SK-N-SH treated with all-trans-retinoic acid at 6 μM for 48 hours (cell line): ENCODE results near the gene ULBP1.

Experiments used
- ARNTL ChIP-seq: fragments of 450-650 bp; formaldehyde crosslinking; IDR thresholded peaks from 2 replicates; pipeline ENCODE4 v1.5.0; 2020; ENCODE audit warnings: low read depth, mild to moderate bottlenecking, moderate library complexity, borderline replicate concordance
- OSR1 ChIP-seq: fragments of 250-450 bp; sonication (Bioruptor Pico); IDR thresholded peaks from 2 replicates; pipeline ENCODE4 v1.8.0; 2022; ENCODE audit warnings: moderate library complexity, mild to moderate bottlenecking, inconsistent platforms
- ZFP3 ChIP-seq: fragments of 250-450 bp; sonication (Bioruptor Pico); IDR thresholded peaks from 2 replicates; pipeline ENCODE4 v1.5.0; 2020; ENCODE audit warnings: mild to moderate bottlenecking, moderate library complexity
- TF ChIP-seq, protein P1 (sequence below): fragments of 250-450 bp; sonication (Bioruptor Pico); IDR thresholded peaks from 2 replicates; pipeline ENCODE4 v1.8.0; 2020; ENCODE audit warnings: mild to moderate bottlenecking, moderate library complexity, borderline replicate concordance
- TF ChIP-seq, protein P2 (sequence below): fragments of 250-450 bp; sonication (Bioruptor Pico); IDR thresholded peaks from 2 replicates; pipeline ENCODE4 v1.5.1; 2020; ENCODE audit warnings: low read depth, mild to moderate bottlenecking, moderate library complexity

DNA sequence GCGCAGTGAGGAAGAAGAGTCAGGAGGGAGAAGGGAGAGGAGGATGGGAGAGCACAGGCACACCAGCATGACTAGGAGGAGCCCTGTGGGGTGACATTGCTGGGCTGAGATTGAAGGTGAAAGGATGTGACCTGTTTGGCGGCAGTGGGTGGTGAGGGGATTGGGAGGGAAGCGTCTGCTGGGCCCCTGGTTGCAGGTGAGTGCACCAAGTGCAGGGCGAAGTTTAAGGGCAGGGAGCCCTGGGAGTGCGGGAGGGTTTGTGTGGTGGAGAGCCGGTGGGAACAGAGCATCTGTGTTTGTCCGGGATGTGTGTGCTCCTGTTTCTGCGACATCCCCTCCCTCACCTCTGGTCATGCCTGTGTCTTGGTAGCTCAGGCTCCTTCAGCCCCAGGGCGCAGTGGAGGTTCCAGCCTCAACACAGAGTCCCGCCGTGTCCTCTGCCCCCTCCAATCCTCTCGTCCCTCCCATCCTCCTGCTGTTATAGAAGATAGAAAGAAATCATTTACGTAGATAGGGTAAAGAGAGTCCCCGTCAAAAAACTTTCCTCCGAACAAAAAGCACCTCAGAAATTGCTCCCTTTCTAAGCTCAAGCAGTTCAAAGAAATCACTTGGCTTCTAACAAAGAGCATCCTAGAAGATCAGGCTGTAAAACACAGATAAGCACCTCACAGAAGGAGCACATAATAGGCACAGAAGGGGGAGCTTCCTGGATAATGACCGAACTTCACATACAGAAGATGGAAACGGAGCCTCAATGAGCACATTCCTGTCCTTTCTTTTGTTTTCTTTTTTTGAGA lies 25.0 kb downstream of the ULBP1 start:
- TF ChIP-seq, protein P1, sequence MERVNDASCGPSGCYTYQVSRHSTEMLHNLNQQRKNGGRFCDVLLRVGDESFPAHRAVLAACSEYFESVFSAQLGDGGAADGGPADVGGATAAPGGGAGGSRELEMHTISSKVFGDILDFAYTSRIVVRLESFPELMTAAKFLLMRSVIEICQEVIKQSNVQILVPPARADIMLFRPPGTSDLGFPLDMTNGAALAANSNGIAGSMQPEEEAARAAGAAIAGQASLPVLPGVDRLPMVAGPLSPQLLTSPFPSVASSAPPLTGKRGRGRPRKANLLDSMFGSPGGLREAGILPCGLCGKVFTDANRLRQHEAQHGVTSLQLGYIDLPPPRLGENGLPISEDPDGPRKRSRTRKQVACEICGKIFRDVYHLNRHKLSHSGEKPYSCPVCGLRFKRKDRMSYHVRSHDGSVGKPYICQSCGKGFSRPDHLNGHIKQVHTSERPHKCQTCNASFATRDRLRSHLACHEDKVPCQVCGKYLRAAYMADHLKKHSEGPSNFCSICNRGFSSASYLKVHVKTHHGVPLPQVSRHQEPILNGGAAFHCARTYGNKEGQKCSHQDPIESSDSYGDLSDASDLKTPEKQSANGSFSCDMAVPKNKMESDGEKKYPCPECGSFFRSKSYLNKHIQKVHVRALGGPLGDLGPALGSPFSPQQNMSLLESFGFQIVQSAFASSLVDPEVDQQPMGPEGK: no peak
- TF ChIP-seq OSR1 (CRISPR knock-in tag): no peak
- no peak for TF ChIP-seq ARNTL (CRISPR knock-in tag)
- no peak for TF ChIP-seq ZFP3
- TF ChIP-seq, protein P2, sequence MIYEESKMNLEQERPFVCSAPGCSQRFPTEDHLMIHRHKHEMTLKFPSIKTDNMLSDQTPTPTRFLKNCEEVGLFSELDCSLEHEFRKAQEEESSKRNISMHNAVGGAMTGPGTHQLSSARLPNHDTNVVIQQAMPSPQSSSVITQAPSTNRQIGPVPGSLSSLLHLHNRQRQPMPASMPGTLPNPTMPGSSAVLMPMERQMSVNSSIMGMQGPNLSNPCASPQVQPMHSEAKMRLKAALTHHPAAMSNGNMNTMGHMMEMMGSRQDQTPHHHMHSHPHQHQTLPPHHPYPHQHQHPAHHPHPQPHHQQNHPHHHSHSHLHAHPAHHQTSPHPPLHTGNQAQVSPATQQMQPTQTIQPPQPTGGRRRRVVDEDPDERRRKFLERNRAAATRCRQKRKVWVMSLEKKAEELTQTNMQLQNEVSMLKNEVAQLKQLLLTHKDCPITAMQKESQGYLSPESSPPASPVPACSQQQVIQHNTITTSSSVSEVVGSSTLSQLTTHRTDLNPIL (CRISPR knock-in tag): no peak
